K562 (cell line): Measurements from ENCODE around the gene PDF. TPM values are rescaled to one million over a fixed set of nuclear protein-coding genes. Genes with fewer than 3 reads are reported as not detected.

Experiments used
- CBX1 ChIP-seq: sonication (generic); IDR thresholded peaks from 2 replicates; pipeline ENCODE4 v1.6.1; 2016; ENCODE audit warnings: antibody characterized with exemption, low read depth, mild to moderate bottlenecking
- CBX3 ChIP-seq, 2 experiments: IDR thresholded peaks; 1 replicate in 1 of 2; 2 replicates in 1 of 2; pipeline ENCODE4 v1.6.1; 2012; ENCODE audit warnings: inconsistent platforms in 2 of 2, low read length in 2 of 2, borderline replicate concordance in 1 of 2, control low read depth in 1 of 2
- CC2D1A ChIP-seq: fragments of 450-650 bp; IDR thresholded peaks from 2 replicates; pipeline ENCODE4 v1.6.1; 2017; ENCODE audit warnings: mild to moderate bottlenecking
- ELF4 ChIP-seq: fragments of 450-650 bp; formaldehyde crosslinking; IDR thresholded peaks from 2 replicates; pipeline ENCODE4 v1.4.0; 2022; ENCODE audit warnings: missing genetic modification characterization
- ERF ChIP-seq: fragments of 450-650 bp; formaldehyde crosslinking; IDR thresholded peaks from 2 replicates; pipeline ENCODE4 v1.4.0; 2020; ENCODE audit warnings: mild to moderate bottlenecking, mixed read lengths
- FOXM1 ChIP-seq, 2 experiments: fragments of 450-650 bp in 1 of 2; sonication (generic) in 1 of 2; formaldehyde crosslinking in 1 of 2; IDR thresholded peaks; 2 replicates each; pipeline versions ENCODE4 v1.6.1 to v1.9.0; 2017 to 2022; ENCODE audit warnings: low read depth in 2 of 2, mild to moderate bottlenecking in 2 of 2, missing genetic modification reagents in 1 of 2, moderate library complexity in 1 of 2
- FOXP1 ChIP-seq: sonication (generic); formaldehyde crosslinking; IDR thresholded peaks from 2 replicates; pipeline ENCODE4 v1.8.0; 2022; ENCODE audit warnings: mild to moderate bottlenecking, missing genetic modification reagents
- FOXP4 ChIP-seq: sonication (generic); formaldehyde crosslinking; IDR thresholded peaks from 2 replicates; pipeline ENCODE4 v1.8.0; 2022; ENCODE audit warnings: mild to moderate bottlenecking, missing genetic modification reagents, borderline replicate concordance
- HCFC1 ChIP-seq: IDR thresholded peaks from 2 replicates; pipeline ENCODE4 v1.6.1; 2012; ENCODE audit warnings: low read depth, low read length, improper control_type of control experiment
- HDAC8 ChIP-seq: fragments of 450-650 bp; IDR thresholded peaks from 2 replicates; pipeline ENCODE4 v1.6.1; 2016; ENCODE audit warnings: mild to moderate bottlenecking, missing genetic modification characterization, moderate library complexity, missing compliant biosample characterization
- HINFP ChIP-seq: fragments of 450-650 bp; conservative IDR thresholded peaks from 2 replicates; pipeline ENCODE4 v1.6.1; 2016; ENCODE audit warnings: missing genetic modification characterization, low read depth, mild to moderate bottlenecking, control low read depth, missing compliant biosample characterization
- MAFK ChIP-seq: IDR thresholded peaks from 2 replicates; pipeline ENCODE4 v1.6.1; 2011; ENCODE audit warnings: low read length, improper control_type of control experiment
- MBD2 ChIP-seq: sonication (generic); IDR thresholded peaks from 2 replicates; pipeline ENCODE4 v1.6.1; 2016; ENCODE audit warnings: low read depth, borderline replicate concordance
- MEF2D ChIP-seq: conservative IDR thresholded peaks from 2 replicates; pipeline ENCODE4 v1.6.1; 2016; ENCODE audit warnings: low read depth, missing genetic modification characterization, missing compliant biosample characterization
- NCOA1 ChIP-seq: fragments of 450-650 bp; IDR thresholded peaks from 2 replicates; pipeline ENCODE4 v1.6.1; 2016; ENCODE audit warnings: low read depth
- PHF8 ChIP-seq: fragments of 200-600 bp; sonication (generic); IDR thresholded peaks from 2 replicates; pipeline ENCODE4 v1.6.1; 2012; ENCODE audit warnings: mixed run types, mild to moderate bottlenecking, inconsistent platforms, low read length, moderate library complexity, borderline replicate concordance
- RBM22 ChIP-seq: fragments of 200-400 bp; formaldehyde crosslinking; IDR thresholded peaks from 2 replicates; pipeline ENCODE4 v1.6.1; 2018; ENCODE audit warnings: low read length, low read depth; ENCODE audit not compliant: poor library complexity, severe bottlenecking
- SMAD1 ChIP-seq: fragments of 150-350 bp; IDR thresholded peaks from 2 replicates; pipeline ENCODE4 v1.6.1; 2014; ENCODE audit warnings: low read length, low read depth; ENCODE audit not compliant: partially characterized antibody
- SP1 ChIP-seq: sonication (generic); formaldehyde crosslinking; IDR thresholded peaks from 2 replicates; pipeline ENCODE4 v1.8.1; 2022; ENCODE audit warnings: mild to moderate bottlenecking, missing genetic modification reagents
- TAF7 ChIP-seq: fragments of 450-650 bp; IDR thresholded peaks from 2 replicates; pipeline ENCODE4 v1.6.1; 2016; ENCODE audit warnings: missing genetic modification characterization, missing compliant biosample characterization
- ZBTB2 ChIP-seq: fragments of 450-650 bp; IDR thresholded peaks from 2 replicates; pipeline ENCODE4 v1.6.1; 2016; ENCODE audit warnings: antibody characterized with exemption
- ZNF232 ChIP-seq: sonication (generic); formaldehyde crosslinking; IDR thresholded peaks from 2 replicates; pipeline ENCODE4 v1.8.0; 2022; ENCODE audit warnings: mild to moderate bottlenecking, missing genetic modification reagents
- ZNF41 ChIP-seq: fragments of 250-450 bp; sonication (Bioruptor Pico); conservative IDR thresholded peaks from 2 replicates; pipeline ENCODE4 v1.4.0; 2020; ENCODE audit warnings: mild to moderate bottlenecking
- ZNF75A ChIP-seq: fragments of 450-650 bp; formaldehyde crosslinking; IDR thresholded peaks from 2 replicates; pipeline ENCODE4 v1.4.0; 2020; ENCODE audit warnings: mild to moderate bottlenecking
- polyA plus RNA-seq, 8 experiments: library from polyadenylated mRNA; depleted of rRNA in 4 of 8; stranded (reverse) in 5 of 8; unstranded in 3 of 8; fragments of >200 nt; fragmentation: Nextera tagmentation in 2 of 8; fragmentation: Illumina TruSeq in 1 of 8; extraction: Ambion mirVana in 2 of 8; extraction: Trizol in 1 of 8; gene quantifications; 2 replicates each; pipeline versions ENCODE4 v1.2.1 to v1.2.3, GENCODE V29; 2011 to 2014; ENCODE audit warnings: inconsistent platforms in 1 of 8, missing spikeins in 1 of 8
- total RNA-seq, 7 experiments: library from RNA; depleted of rRNA in 6 of 7; stranded (reverse); fragments of >200 nt in 6 of 7; fragmentation: Illumina TruSeq in 2 of 7; extraction: Trizol in 2 of 7; gene quantifications; 2 replicates each; pipeline versions ENCODE4 v1.2.1 to v1.2.3, GENCODE V29; 2011 to 2021; ENCODE audit warnings: low replicate concordance in 1 of 7

The PDF gene
- total and polyA plus RNA-seq, 9 of the 15 experiments (the other 6 are each of a cell fraction or from before 2014, with no cell fraction given), result 0.15 to 72.4 (median 5.6) TPM

GRCh38 chr16:69339289-69340094 is 9.1 kb upstream of the PDF start, which contains the start of the genes COG8 and NIP7 (continued):
- TF ChIP-seq HINFP (tag) (peak; percentile 98), SMAD1 (peak; percentile 76), PHF8 (peak; percentile 96), ZNF232 (CRISPR knock-in tag) (no peak), CBX3 (IDR thresholded peaks at IDR 0.05; ENCODE audit: borderline replicate concordance in 1 of 2, low read length in 2 of 2) (peak in 1 of 2 experiments; percentile 60; a peak in 1 of 3 replicates), CC2D1A (peak; percentile 98), MEF2D (0 out of 2 replicates have a peak, but pooled peaks have one; percentile 15), ZNF75A (no peak), FOXM1 (IDR thresholded peaks at IDR 0.05; ENCODE audit: low read depth) (peak; percentile 62), FOXM1 (CRISPR knock-in tag; IDR thresholded peaks at IDR 0.05; ENCODE audit: low read depth) (0 out of 2 replicates have a peak, but pooled peaks have one; percentile 79), FOXP4 (CRISPR knock-in tag) (peak; percentile 90; the same call in 1 of the 2 replicates), SP1 (CRISPR knock-in tag) (peak; percentile 73; the same call in 1 of the 2 replicates), CBX1 (peak; percentile 69; the same call in 1 of the 2 replicates), MAFK (0 out of 2 replicates have a peak, but pooled peaks have one; percentile 3), ZBTB2 (peak; percentile 54; the same call in 1 of the 2 replicates), MBD2 (peak; percentile 92), FOXP1 (CRISPR knock-in tag) (peak; percentile 93), NCOA1 (peak; percentile 87), HDAC8 (tag) (no peak), HCFC1 (peak; percentile 89), RBM22 (peak; percentile 69), ERF (CRISPR knock-in tag) (no peak; the same call in 1 of the 2 replicates), ZNF41 (CRISPR knock-in tag) (no peak), ELF4 (CRISPR knock-in tag) (0 out of 2 replicates have a peak, but pooled peaks have one; percentile 56), TAF7 (tag) (peak; percentile 93)
